GM19099 (cell line): ENCODE measurements around the gene ATP2B1.
A peak's percentile ranks its signal among the peaks of the same experiment; 100 is the strongest.

Experiments
- POLR2A ChIP-seq: IDR thresholded peaks from 3 replicates; pipeline ENCODE4 v1.6.1; 2011; ENCODE audit warnings: low read depth; ENCODE audit not compliant: insufficient read length; ENCODE audit errors: extremely low read depth

Gene ATP2B1

GRCh38 chr12:89731089-89731488 lies 22.5 kb upstream of the ATP2B1 start:
- no peak for TF ChIP-seq POLR2A

GRCh38 chr12:89729946-89730459 lies 21.4 kb upstream of the ATP2B1 start:
- no peak for TF ChIP-seq POLR2A

GRCh38 chr12:89723276-89723675 lies 14.6 kb upstream of the ATP2B1 start:
- TF ChIP-seq POLR2A: no peak

GRCh38 chr12:89721291-89721987 lies 12.8 kb upstream of the ATP2B1 start:
- no peak for TF ChIP-seq POLR2A

- TF ChIP-seq POLR2A: no peak
Measured at GRCh38 chr12:89717759-89718523, 9.3 kb upstream of the ATP2B1 start.

GRCh38 chr12:89712706-89713105 lies 4.1 kb upstream of the ATP2B1 start:
- TF ChIP-seq POLR2A: no peak

GRCh38 chr12:89710873-89711750 lies 2.5 kb upstream of the ATP2B1 start:
- TF ChIP-seq POLR2A: no peak

GRCh38 chr12:89709995-89710872 lies 1.6 kb upstream of the ATP2B1 start:
- no peak for TF ChIP-seq POLR2A

GRCh38 chr12:89709157-89709994 lies 738 bp upstream of the ATP2B1 start:
- TF ChIP-seq POLR2A: peak; percentile 92

- TF ChIP-seq POLR2A: no peak
Measured at GRCh38 chr12:89707703-89708564, 704 bp downstream of the ATP2B1 start.

GRCh38 chr12:89706986-89707702 lies 1.5 kb downstream of the ATP2B1 start:
- no peak for TF ChIP-seq POLR2A

GRCh38 chr12:89706551-89706950 lies 2.1 kb downstream of the ATP2B1 start:
- no peak for TF ChIP-seq POLR2A
